Endothelial cell of umbilical vein (primary cell): ENCODE measurements around the gene GTSF1L. TPM values are rescaled to one million over a fixed set of nuclear protein-coding genes. Genes with fewer than 3 reads are reported as not detected.
A peak's percentile ranks its signal among the peaks of the same experiment; 100 is the strongest.

Experiments used
- BruUV-seq: library from RNA; stranded (reverse); fragments of 400-500 nt; replicated peaks from 2 replicates; lab custom pipeline; 2021; lab: Mats Ljungman, UMichigan
- CTCF ChIA-PET: fragments of 300-600, 350-600 bp; sonication (Branson Sonifier 250); formaldehyde crosslinking; loops from one replicate; lab custom pipeline; 2021; ENCODE audit warnings: antibody characterized with exemption, inconsistent platforms; lab: Charles Lee
- POLR2A ChIA-PET: fragments of 300-600, 350-600 bp; sonication (Branson Sonifier 250); formaldehyde crosslinking; loops from one replicate; lab custom pipeline; 2021; ENCODE audit warnings: antibody characterized with exemption, inconsistent platforms; lab: Charles Lee
- DNase-seq: peaks from one replicate; pipeline ENCODE4 v3.0.0-alpha.2; 2011; ENCODE audit warnings: low read depth, low spot score
- FAIRE-seq: peaks from 2 replicates; lab custom pipeline; 2011; peaks lifted over from hg19 to GRCh38; lab: Jason Lieb, UNC
- H2AFZ ChIP-seq: 2 replicates; pipeline ENCODE4 v1.6.0; 2012; ENCODE audit warnings: low read depth, low read length, control low read depth, inconsistent platforms
- H3K27ac ChIP-seq: 2 replicates; pipeline ENCODE4 v1.5.1; 2011; ENCODE audit warnings: low read depth, mild to moderate bottlenecking, control low read depth, low read length, moderate library complexity; ENCODE audit not compliant: insufficient read depth
- H3K27me3 ChIP-seq, 2 experiments: 2 replicates each; pipeline versions ENCODE4 v1.6.0 to v1.6.1; 2011; ENCODE audit warnings: low read length in 2 of 2, mixed read lengths in 1 of 2; ENCODE audit not compliant: control insufficient read depth in 2 of 2, insufficient read depth in 2 of 2
- H3K36me3 ChIP-seq, 2 experiments: 2 replicates in 1 of 2; 3 replicates in 1 of 2; pipeline ENCODE4 v1.5.1; 2011; ENCODE audit warnings: low read length in 2 of 2, mild to moderate bottlenecking in 1 of 2, moderate library complexity in 1 of 2; ENCODE audit not compliant: control insufficient read depth in 2 of 2, insufficient read depth in 2 of 2; ENCODE audit errors: extremely low read depth in 1 of 2
- H3K4me1 ChIP-seq: 3 replicates; pipeline ENCODE4 v1.5.1; 2011; ENCODE audit warnings: mild to moderate bottlenecking, low read length; ENCODE audit not compliant: control insufficient read depth, insufficient read depth; ENCODE audit errors: extremely low read depth
- H3K4me2 ChIP-seq: 2 replicates; pipeline ENCODE4 v1.6.1; 2011; ENCODE audit warnings: low read length, control low read depth, mixed read lengths; ENCODE audit not compliant: insufficient read depth
- H3K4me3 ChIP-seq, 3 experiments: fragments of 200-600 bp in 1 of 3; sonication (generic), shearing (Covaris generic) in 1 of 3; replicated peaks in 1 of 3; 2 replicates each; pipeline ENCODE4 v1.5.1; 2011 to 2016; ENCODE audit warnings: control low read depth in 3 of 3, low read length in 3 of 3, mild to moderate bottlenecking in 2 of 3, inconsistent platforms in 1 of 3, low read depth in 1 of 3, moderate library complexity in 1 of 3; ENCODE audit not compliant: insufficient read depth in 1 of 3
- H3K79me2 ChIP-seq: 2 replicates; pipeline ENCODE4 v1.6.0; 2012; ENCODE audit warnings: low read length, inconsistent platforms; ENCODE audit not compliant: control insufficient read depth, insufficient read depth
- H3K9ac ChIP-seq: replicated peaks from 2 replicates; pipeline ENCODE3; 2011; ENCODE audit warnings: low read length, control low read depth; ENCODE audit not compliant: insufficient read depth; ENCODE audit errors: extremely low read depth
- H3K9me1 ChIP-seq: replicated peaks from 3 replicates; pipeline ENCODE4 v1.6.0; 2011; ENCODE audit warnings: mild to moderate bottlenecking, low read length; ENCODE audit not compliant: control insufficient read depth, insufficient read depth; ENCODE audit errors: extremely low read depth
- H3K9me3 ChIP-seq: replicated peaks from 2 replicates; pipeline ENCODE4 v1.5.1; 2012; ENCODE audit warnings: low read length, inconsistent platforms; ENCODE audit not compliant: control insufficient read depth, insufficient read depth
- H4K20me1 ChIP-seq: replicated peaks from 2 replicates; pipeline ENCODE3; 2011; ENCODE audit warnings: mild to moderate bottlenecking, low read length; ENCODE audit not compliant: control insufficient read depth, insufficient read depth; ENCODE audit errors: extremely low read depth
- CTCF ChIP-seq, 2 donors: IDR thresholded peaks; 1 replicate in 1 of 2; 2 replicates in 1 of 2; pipeline ENCODE4 v1.5.1; 2011; ENCODE audit warnings: low read length in 2 of 2, mild to moderate bottlenecking in 2 of 2, moderate library complexity in 2 of 2, control low read depth in 1 of 2, inconsistent platforms in 1 of 2, low read depth in 1 of 2; ENCODE audit not compliant: insufficient read depth in 1 of 2; ENCODE audit errors: extremely low read depth in 1 of 2
- EZH2 ChIP-seq: IDR thresholded peaks from 2 replicates; pipeline ENCODE4 v1.6.1; 2012; ENCODE audit warnings: borderline replicate concordance, low read depth, mild to moderate bottlenecking, moderate library complexity, low read length, inconsistent platforms; ENCODE audit not compliant: severe bottlenecking
- FOS ChIP-seq: IDR thresholded peaks from 2 replicates; pipeline ENCODE4 v1.6.1; 2011; ENCODE audit warnings: mild to moderate bottlenecking, low read length, moderate library complexity, borderline replicate concordance; ENCODE audit not compliant: insufficient read depth
- GATA2 ChIP-seq: IDR thresholded peaks from 2 replicates; pipeline ENCODE4 v1.7.0; 2011; ENCODE audit warnings: low read depth, mild to moderate bottlenecking, moderate library complexity, mixed read lengths, low read length; ENCODE audit not compliant: insufficient read length, insufficient read depth
- JUN ChIP-seq: IDR thresholded peaks from 2 replicates; pipeline ENCODE4 v1.6.1; 2011; ENCODE audit warnings: borderline replicate concordance, low read depth; ENCODE audit not compliant: insufficient read length, insufficient read depth
- MYC ChIP-seq: IDR thresholded peaks from one replicate; pipeline ENCODE4 v1.6.1; 2011; ENCODE audit warnings: mild to moderate bottlenecking, low read depth, low read length
- POLR2A ChIP-seq: IDR thresholded peaks from 2 replicates; pipeline ENCODE4 v1.6.1; 2012; ENCODE audit warnings: low read depth, mild to moderate bottlenecking, control low read depth, low read length
- POLR2AphosphoS5 ChIP-seq: IDR thresholded peaks from 2 replicates; pipeline ENCODE4 v1.6.1; 2012; ENCODE audit warnings: low read depth, mild to moderate bottlenecking, control low read depth, low read length, moderate library complexity; ENCODE audit not compliant: insufficient read depth
- dilution Hi-C: fragments of 300-500 bp; cut with MboI; formaldehyde crosslinking; loops from one replicate; pipeline ENCODE4 v1.15.0; 2019; ENCODE audit warnings: low sequenced_read_pairs; ENCODE audit not compliant: extremely low pct_ligation_motif_present
- intact Hi-C: fragments of 100-400 bp; cut with micrococcal nuclease; formaldehyde crosslinking; loops from one replicate; pipeline ENCODE4 v1.10.0; 2022
- polyA plus RNA-seq, 4 experiments: library from polyadenylated mRNA; depleted of rRNA in 3 of 4; stranded (reverse) in 3 of 4; unstranded in 1 of 4; fragments of >200 nt; gene quantifications; 2 replicates each; pipeline versions ENCODE4 v1.2.1 to v1.2.3, GENCODE V29; 2011 to 2012; ENCODE audit warnings: missing spikeins in 1 of 4
- total RNA-seq: library from RNA; stranded (reverse); gene quantifications from 2 replicates; pipeline ENCODE4 v1.2.3, GENCODE V29; 2021
- TF ChIP-seq, protein P1 (sequence below): IDR thresholded peaks from 2 replicates; pipeline ENCODE4 v1.6.1; 2011; ENCODE audit not compliant: insufficient read depth, insufficient read length

The GTSF1L gene
- total and polyA plus RNA-seq, 2 donors (not counting 3 experiments of a cell fraction or from before 2014, with no cell fraction given): not detected

GRCh38 chr20:43691928-43692524 lies 34.8 kb downstream of the GTSF1L start:
- Histone ChIP-seq H3K9me1 (no peaks in the 10 kb centered on the region), H3K27ac (no peak overlapping the region), H3K79me2 (no peaks in the 10 kb centered on the region), H3K27me3 (no peaks in the 10 kb centered on the region), H3K4me2 (no peak overlapping the region), H3K4me1 (no peaks in the 10 kb centered on the region), H3K9me3 (no peaks in the 10 kb centered on the region), H2AFZ (no peak overlapping the region), H3K4me3 (no peak overlapping the region), H4K20me1 (no peaks in the 10 kb centered on the region), H3K36me3 (peaks cover 0 to 2% of the 10 kb centered on the region in 2 experiments), H3K9ac (no peak overlapping the region)
- dilution Hi-C loops (no loop called here), intact Hi-C loops (loop anchor here (1.0 kb wide), 2 partner anchors 154 to 243 kb away; no protein-coding TSS in a partner anchor)
- BruUV-seq: no TSS peak
- DNase-seq: peak; percentile 37
- CTCF ChIA-PET: interaction anchor here (0.5 to 4.8 kb wide), 25 partner anchors 10 to 405 kb away, joined by 3 to 143 read pairs (median 4); partner anchors contain the start of gene IFT52
- peak; percentile 57 for FAIRE-seq
- no peak for TF ChIP-seq FOS
- peak; percentile 64 to 68 for TF ChIP-seq CTCF (IDR thresholded peaks at IDR 0.05; ENCODE audit: extremely low read depth in 1 of 2, insufficient read depth in 1 of 2, low read depth in 1 of 2, low read length in 2 of 2)
- POLR2A ChIA-PET: no interaction called here

DNA sequence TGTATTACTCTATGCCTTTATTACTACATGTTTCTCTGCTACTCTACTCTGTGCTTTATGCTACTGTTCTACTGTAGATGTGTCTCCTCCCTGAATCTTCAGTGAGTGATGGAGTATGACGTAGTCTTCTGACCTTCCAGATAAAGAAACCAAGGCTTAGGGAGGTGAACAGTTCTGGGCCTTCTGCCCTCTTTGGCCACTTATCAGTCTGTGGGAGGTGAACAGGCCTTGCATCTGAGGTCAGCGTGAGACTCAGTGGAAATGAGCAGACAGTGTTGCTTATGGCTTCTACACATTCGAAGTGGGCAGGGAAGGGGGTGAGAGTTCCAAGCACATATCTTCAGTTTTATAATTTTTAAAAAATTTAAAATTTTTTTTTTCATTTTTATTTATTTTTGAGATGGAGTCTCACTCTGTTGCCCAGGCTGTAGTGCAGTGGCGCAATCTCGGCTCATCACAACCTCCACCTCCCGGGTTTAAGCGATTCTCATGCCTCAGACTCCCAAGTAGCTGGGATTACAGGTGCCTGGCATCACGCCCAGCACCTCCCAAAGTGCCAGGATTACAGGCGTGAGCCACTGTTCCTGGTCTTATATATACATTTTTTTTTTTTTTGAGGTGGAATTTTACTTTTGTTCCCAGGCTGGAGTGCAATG lies 35.7 kb downstream of the GTSF1L start:
- TF ChIP-seq CTCF (IDR thresholded peaks at IDR 0.05; ENCODE audit: extremely low read depth in 1 of 2, insufficient read depth in 1 of 2, low read depth in 1 of 2, low read length in 2 of 2): no peak
- TF ChIP-seq, protein P1, sequence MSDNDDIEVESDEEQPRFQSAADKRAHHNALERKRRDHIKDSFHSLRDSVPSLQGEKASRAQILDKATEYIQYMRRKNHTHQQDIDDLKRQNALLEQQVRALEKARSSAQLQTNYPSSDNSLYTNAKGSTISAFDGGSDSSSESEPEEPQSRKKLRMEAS: no peak
- no peak for TF ChIP-seq JUN
- no peak for TF ChIP-seq GATA2
- no peak for TF ChIP-seq EZH2
- no peak for TF ChIP-seq POLR2A
- no peak for TF ChIP-seq MYC
- no peak for TF ChIP-seq POLR2AphosphoS5
- TF ChIP-seq FOS: no peak
- H3K9ac ChIP-seq: no peak overlapping the region
- DNase-seq (no peak), FAIRE-seq (no peak)
- no peak overlapping the region for H3K4me3 ChIP-seq
- H3K9me3 ChIP-seq: no peaks in the 10 kb centered on the region
- no peaks in the 10 kb centered on the region for H3K79me2 ChIP-seq
- peaks cover 0 to 3% of the 10 kb centered on the region in 2 experiments for H3K36me3 ChIP-seq
- H3K27ac ChIP-seq: no peak overlapping the region
- POLR2A ChIA-PET: no interaction called here
- dilution Hi-C loops: no loop called here
- H3K27me3 ChIP-seq: no peaks in the 10 kb centered on the region
- no peak overlapping the region for H3K4me2 ChIP-seq
- no peaks in the 10 kb centered on the region for H3K4me1 ChIP-seq
- CTCF ChIA-PET: interaction anchor here (0.8 to 4.8 kb wide), 13 partner anchors 9 to 406 kb away, joined by 3 to 143 read pairs (median 8); partner anchors contain the start of gene IFT52
- intact Hi-C loops: no loop called here
- H2AFZ ChIP-seq: no peak overlapping the region
- no peaks in the 10 kb centered on the region for H4K20me1 ChIP-seq
- no TSS peak for BruUV-seq
- no peaks in the 10 kb centered on the region for H3K9me1 ChIP-seq
